SJSA1 (cell line): Measurements from ENCODE around the gene MEGF8. TPM values are rescaled to one million over a fixed set of nuclear protein-coding genes. Genes with fewer than 3 reads are reported as not detected.

ENCODE experiments used
- DNase-seq, 2 experiments: peaks; one replicate each; pipeline ENCODE4 v3.0.0-alpha.2; 2015 to 2020; ENCODE audit warnings: low spot score in 2 of 2, low read depth in 1 of 2
- H3K27ac ChIP-seq: fragments of 250-450 bp; sonication (Bioruptor Pico); 2 replicates; pipeline ENCODE4 v1.5.1; 2020; ENCODE audit warnings: mild to moderate bottlenecking, moderate library complexity
- H3K27me3 ChIP-seq: fragments of 250-450 bp; sonication (Bioruptor Pico); replicated peaks from 2 replicates; pipeline ENCODE4 v1.5.1; 2020; ENCODE audit warnings: mild to moderate bottlenecking, moderate library complexity
- H3K36me3 ChIP-seq: fragments of 250-450 bp; sonication (Bioruptor Pico); 2 replicates; pipeline ENCODE4 v1.5.1; 2020; ENCODE audit warnings: mild to moderate bottlenecking
- H3K4me1 ChIP-seq: fragments of 250-450 bp; sonication (Bioruptor Pico); replicated peaks from 2 replicates; pipeline ENCODE4 v1.6.1; 2021; ENCODE audit warnings: mild to moderate bottlenecking
- H3K4me3 ChIP-seq: fragments of 250-450 bp; sonication (Bioruptor Pico); 2 replicates; pipeline ENCODE4 v1.5.1; 2020; ENCODE audit warnings: mild to moderate bottlenecking
- H3K9me3 ChIP-seq: fragments of 250-450 bp; sonication (Bioruptor Pico); replicated peaks from 2 replicates; pipeline ENCODE4 v1.5.1; 2020; ENCODE audit warnings: mild to moderate bottlenecking
- total RNA-seq: library from RNA; depleted of rRNA; stranded (reverse); fragments of >200 nt; shearing (Covaris generic); gene quantifications from 2 replicates; pipeline ENCODE4 v1.2.3, GENCODE V29; 2014

Gene MEGF8
- total RNA-seq, 1 experiment from 2014 or later: 16.1 TPM

- Histone ChIP-seq H3K4me1 (no peaks in the 10 kb centered on the region), H3K9me3 (no peaks in the 10 kb centered on the region), H3K27me3 (no peaks in the 10 kb centered on the region), H3K4me3 (no peak overlapping the region), H3K27ac (no peak overlapping the region), H3K36me3 (peaks cover 5% of the 10 kb centered on the region; the same call in 1 of the 2 replicates)
- DNase-seq: no peak
These were observed 86.2 kb downstream of the MEGF8 start for GRCh38 chr19:42411581-42412178.

- Histone ChIP-seq H3K27ac (no peak overlapping the region), H3K4me3 (no peak overlapping the region), H3K4me1 (no peaks in the 10 kb centered on the region), H3K36me3 (peaks cover 5% of the 10 kb centered on the region; the same call in 1 of the 2 replicates), H3K9me3 (no peaks in the 10 kb centered on the region), H3K27me3 (no peaks in the 10 kb centered on the region)
- no peak for DNase-seq
These were observed 86.8 kb downstream of the MEGF8 start for GRCh38 chr19:42412227-42412626.

GRCh38 chr19:42412661-42413076 is 87.2 kb downstream of the MEGF8 start:
- peaks cover 5% of the 10 kb centered on the region; the same call in 1 of the 2 replicates for H3K36me3 ChIP-seq
- no peaks in the 10 kb centered on the region for H3K4me1 ChIP-seq

GRCh38 chr19:42419309-42419708 is 93.9 kb downstream of the MEGF8 start:
- peaks cover 5% of the 10 kb centered on the region for H3K36me3 ChIP-seq
- H3K4me1 ChIP-seq: peaks cover 18% of the 10 kb centered on the region
- no peak for DNase-seq
- H3K27ac ChIP-seq: no peak overlapping the region
- no peak overlapping the region for H3K4me3 ChIP-seq
- no peaks in the 10 kb centered on the region for H3K27me3 ChIP-seq
- no peaks in the 10 kb centered on the region for H3K9me3 ChIP-seq

More at GRCh38 chr19:42412661-42413076, 87.2 kb downstream of the MEGF8 start:
- Histone ChIP-seq H3K9me3 (no peaks in the 10 kb centered on the region), H3K27ac (no peak overlapping the region), H3K4me3 (no peak overlapping the region), H3K27me3 (no peaks in the 10 kb centered on the region)
- DNase-seq: no peak

DNA sequence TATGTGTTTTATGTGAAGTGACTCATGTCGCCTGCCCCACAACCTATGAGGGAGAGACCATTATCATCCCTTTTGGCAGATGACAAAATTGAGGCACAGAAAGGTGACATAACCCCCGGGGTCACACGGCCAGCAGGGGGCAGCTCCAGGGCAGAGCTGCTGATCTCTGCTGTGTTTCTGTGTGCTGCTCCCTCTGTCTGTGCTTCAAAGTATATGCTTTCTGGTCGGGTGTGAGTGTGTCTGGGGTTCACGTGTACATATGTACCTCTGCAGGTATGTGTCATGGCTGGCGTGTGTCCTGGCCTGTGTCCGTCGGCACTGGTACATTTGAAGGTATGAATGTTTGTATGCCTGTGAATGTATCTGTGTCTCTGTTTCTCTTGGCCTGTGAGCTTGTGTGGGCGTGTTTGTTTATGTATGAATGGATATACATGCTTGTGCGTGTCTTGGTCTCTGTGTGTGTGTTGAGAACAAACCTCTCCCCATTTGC is 94.7 kb downstream of the MEGF8 start:
- Histone ChIP-seq H3K9me3 (no peaks in the 10 kb centered on the region), H3K36me3 (peaks cover 3% of the 10 kb centered on the region; the same call in 1 of the 2 replicates), H3K27ac (no peak overlapping the region), H3K27me3 (no peaks in the 10 kb centered on the region), H3K4me3 (no peak overlapping the region), H3K4me1 (peaks cover 18% of the 10 kb centered on the region)
- DNase-seq: peak in 1 of 2 experiments; percentile 40

GRCh38 chr19:42421101-42421500 is 95.7 kb downstream of the MEGF8 start:
- Histone ChIP-seq H3K27ac (no peak overlapping the region), H3K36me3 (peaks cover 3% of the 10 kb centered on the region; the same call in 1 of the 2 replicates)
- DNase-seq: no peak

DNA sequence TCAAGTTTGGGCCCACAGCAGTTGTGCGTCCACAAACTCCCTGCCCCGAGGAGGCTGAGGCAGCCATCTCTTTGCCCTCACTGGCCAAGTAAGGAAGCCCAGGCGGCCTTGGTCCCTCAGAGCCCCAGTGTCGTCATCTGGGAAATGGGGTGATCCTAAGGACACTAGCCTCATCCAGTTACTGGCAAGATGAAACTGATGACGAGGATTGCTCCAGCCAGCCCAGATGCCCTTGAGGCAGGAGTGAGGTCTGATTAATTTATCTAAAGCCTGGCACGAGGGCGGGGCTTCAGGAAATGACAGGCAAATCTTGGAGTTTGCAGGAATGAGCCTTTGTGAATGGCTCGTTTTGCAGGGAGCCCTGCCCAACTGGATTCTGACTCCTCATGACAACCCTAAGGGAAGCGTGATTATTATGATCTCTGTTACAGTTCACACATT is 96.2 kb downstream of the MEGF8 start:
- H3K4me1 ChIP-seq: peaks cover 18% of the 10 kb centered on the region
- peaks cover 3% of the 10 kb centered on the region; the same call in 1 of the 2 replicates for H3K36me3 ChIP-seq
- no peak overlapping the region for H3K4me3 ChIP-seq
- no peak for DNase-seq
- no peaks in the 10 kb centered on the region for H3K9me3 ChIP-seq
- H3K27ac ChIP-seq: no peak overlapping the region
- H3K27me3 ChIP-seq: no peaks in the 10 kb centered on the region

More at GRCh38 chr19:42421101-42421500, 95.7 kb downstream of the MEGF8 start:
- no peak overlapping the region for H3K4me3 ChIP-seq
- peaks cover 18% of the 10 kb centered on the region for H3K4me1 ChIP-seq
- no peaks in the 10 kb centered on the region for H3K27me3 ChIP-seq
- H3K9me3 ChIP-seq: no peaks in the 10 kb centered on the region

DNA sequence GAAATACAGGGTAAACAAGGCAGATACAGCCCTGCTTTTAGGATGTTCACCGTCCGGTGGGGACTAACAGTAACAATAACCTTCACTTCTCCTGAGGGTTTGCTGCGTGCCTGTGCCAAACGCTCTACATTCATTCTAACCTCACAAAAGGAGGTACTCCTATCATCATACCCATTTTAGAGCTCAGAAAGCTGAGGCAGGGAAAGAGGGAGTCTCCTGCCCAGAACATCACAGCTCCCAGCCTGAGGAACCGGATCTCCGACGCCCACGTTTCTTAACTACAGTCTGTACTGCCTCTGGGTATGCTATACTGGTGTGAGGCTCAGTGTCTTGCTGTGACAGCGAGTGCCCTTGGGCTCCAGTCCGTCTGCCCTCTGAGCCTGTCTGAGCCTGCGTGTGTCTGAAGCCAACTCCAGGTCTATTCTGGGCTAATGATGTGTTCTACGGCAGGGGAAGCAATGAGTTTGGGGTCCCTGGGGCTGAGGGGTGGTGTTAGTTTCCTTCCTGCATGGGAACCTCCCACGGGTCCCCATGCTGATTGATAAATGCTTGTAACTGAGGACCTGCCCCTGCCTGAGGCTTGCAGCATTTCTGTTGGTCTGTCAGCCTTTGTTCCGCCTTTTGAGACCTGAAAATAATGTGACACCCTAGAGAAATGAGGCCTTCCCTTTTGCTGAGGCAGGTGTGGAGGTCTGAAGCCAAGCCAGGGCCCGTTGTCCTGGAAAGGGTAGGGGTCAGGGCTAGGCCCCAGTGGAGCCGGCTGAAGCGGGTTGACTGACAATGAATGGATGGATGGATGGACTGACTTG is 96.9 kb downstream of the MEGF8 start:
- Histone ChIP-seq H3K4me3 (peak overlapping the region; percentile 62), H3K36me3 (peaks cover 3% of the 10 kb centered on the region; the same call in 1 of the 2 replicates), H3K4me1 (peaks cover 18% of the 10 kb centered on the region), H3K27me3 (no peaks in the 10 kb centered on the region), H3K9me3 (no peaks in the 10 kb centered on the region), H3K27ac (no peak overlapping the region)
- DNase-seq: no peak

- H3K27ac ChIP-seq: no peak overlapping the region
- DNase-seq: peak; percentile 18 to 52
These were observed 97.5 kb downstream of the MEGF8 start for GRCh38 chr19:42422901-42423461.

DNA sequence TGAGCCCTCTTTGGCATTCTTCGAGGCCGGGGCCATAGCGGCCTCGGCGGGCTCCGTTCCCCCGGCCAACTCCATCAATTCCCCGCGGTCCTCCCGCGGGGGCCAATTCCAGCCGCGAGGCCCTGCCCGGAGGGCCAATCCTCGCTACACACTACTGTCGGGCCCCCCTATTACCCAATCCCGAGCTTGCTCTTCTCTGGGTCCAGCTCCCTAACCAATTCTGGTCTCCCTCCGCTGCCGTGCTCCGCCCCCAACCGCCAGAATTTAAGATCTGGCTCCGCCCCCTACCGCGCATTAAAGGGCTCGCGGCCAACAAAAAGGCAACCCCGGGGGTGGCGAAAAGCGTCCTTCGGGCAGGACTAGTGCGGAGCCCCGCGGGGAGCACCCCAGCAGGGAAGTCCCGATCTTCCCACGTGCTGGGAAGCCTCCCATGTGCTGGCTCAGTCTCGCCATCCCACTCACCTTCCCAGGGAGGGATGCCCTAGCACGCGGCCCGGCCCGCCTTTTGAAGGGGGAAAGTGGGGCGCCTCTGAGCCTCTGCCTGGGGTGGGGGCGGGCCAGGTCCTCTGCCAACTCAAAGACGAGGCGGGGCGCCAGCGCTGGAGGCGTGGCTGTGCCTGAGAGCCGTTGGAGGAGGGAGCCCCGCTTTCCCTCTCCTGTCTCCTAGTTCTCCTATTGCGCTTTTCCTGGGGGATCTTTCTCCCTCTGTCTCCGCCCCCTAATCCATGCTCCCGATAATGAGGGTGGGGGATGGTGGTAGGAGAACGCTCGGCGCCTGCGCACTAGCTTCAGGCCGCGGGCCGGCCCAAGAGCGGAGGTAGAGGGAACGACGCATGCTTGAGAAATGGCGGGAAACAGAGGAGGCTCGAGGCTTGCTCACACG is 98.3 kb downstream of the MEGF8 start:
- Histone ChIP-seq H3K4me3 (peak overlapping the region; percentile 62), H3K9me3 (no peaks in the 10 kb centered on the region), H3K27ac (no peak overlapping the region), H3K4me1 (peaks cover 18% of the 10 kb centered on the region), H3K27me3 (no peaks in the 10 kb centered on the region), H3K36me3 (peaks cover 3% of the 10 kb centered on the region; the same call in 1 of the 2 replicates)
- DNase-seq: peak; percentile 88 to 94

More at GRCh38 chr19:42422901-42423461, 97.5 kb downstream of the MEGF8 start:
- Histone ChIP-seq H3K36me3 (peaks cover 3% of the 10 kb centered on the region; the same call in 1 of the 2 replicates), H3K9me3 (no peaks in the 10 kb centered on the region), H3K27me3 (no peaks in the 10 kb centered on the region), H3K4me1 (peaks cover 18% of the 10 kb centered on the region), H3K4me3 (peak overlapping the region; percentile 62)

DNA sequence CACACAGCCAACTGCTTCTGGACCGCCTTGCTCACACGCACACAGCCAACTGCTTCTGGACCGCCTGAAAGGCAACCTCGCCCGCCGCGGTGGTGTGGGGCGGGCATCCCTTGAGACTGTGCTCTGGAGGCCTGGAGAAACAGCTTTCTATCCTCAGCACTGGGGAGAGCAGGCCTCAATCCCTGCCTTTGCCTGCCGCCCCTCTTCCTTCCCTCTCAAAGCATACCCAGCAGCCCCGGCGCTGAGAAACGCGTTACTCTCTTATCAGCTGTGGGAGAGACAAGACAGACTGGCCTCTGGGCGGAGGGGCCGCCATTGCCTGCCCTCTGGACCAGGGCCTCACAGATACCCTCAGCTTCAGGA is 98.9 kb downstream of the MEGF8 start:
- DNase-seq: no peak
- H3K4me3 ChIP-seq: no peak overlapping the region
- H3K9me3 ChIP-seq: no peaks in the 10 kb centered on the region
- no peaks in the 10 kb centered on the region for H3K27me3 ChIP-seq
- H3K27ac ChIP-seq: no peak overlapping the region
- H3K4me1 ChIP-seq: peaks cover 18% of the 10 kb centered on the region
- peaks cover 3% of the 10 kb centered on the region; the same call in 1 of the 2 replicates for H3K36me3 ChIP-seq

GRCh38 chr19:42424712-42425131 is 99.3 kb downstream of the MEGF8 start:
- Histone ChIP-seq H3K4me3 (no peak overlapping the region), H3K4me1 (peaks cover 18% of the 10 kb centered on the region), H3K36me3 (peaks cover 3% of the 10 kb centered on the region; the same call in 1 of the 2 replicates), H3K27me3 (no peaks in the 10 kb centered on the region), H3K9me3 (no peaks in the 10 kb centered on the region), H3K27ac (no peak overlapping the region)
- DNase-seq: no peak

DNA sequence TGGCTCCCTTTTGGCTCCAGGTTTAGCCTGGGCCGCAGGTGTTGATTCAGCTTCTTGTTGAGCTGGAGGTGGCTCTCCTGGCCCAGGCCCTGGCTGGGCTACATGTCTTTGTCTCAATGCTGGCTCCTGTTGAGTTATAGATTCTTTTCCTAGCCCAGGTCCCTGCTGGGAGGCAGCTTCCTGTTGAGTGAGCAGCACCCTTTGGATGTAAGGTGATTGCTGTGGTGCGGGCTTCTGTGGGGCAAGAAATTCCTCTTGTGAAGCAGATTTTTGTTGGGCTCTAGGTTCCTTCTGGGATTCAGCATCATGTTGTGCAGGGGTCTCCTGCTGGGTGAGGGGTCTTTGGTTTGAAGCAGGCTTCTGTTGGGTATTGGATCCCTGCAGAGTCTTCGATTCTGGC is 101.2 kb downstream of the MEGF8 start:
- Histone ChIP-seq H3K36me3 (peaks cover 3% of the 10 kb centered on the region; the same call in 1 of the 2 replicates), H3K4me3 (no peak overlapping the region), H3K27me3 (no peaks in the 10 kb centered on the region), H3K27ac (no peak overlapping the region), H3K9me3 (no peaks in the 10 kb centered on the region), H3K4me1 (peaks cover 18% of the 10 kb centered on the region)
- DNase-seq: no peak
